Adipose tissue (tissue), 3 donors: Measurements from ENCODE around the gene SLC48A1. TPM values are rescaled to one million over a fixed set of nuclear protein-coding genes. Genes with fewer than 3 reads are reported as not detected.

ENCODE experiments used
- H3K27ac ChIP-seq: one replicate; pipeline ENCODE4 v1.5.1; 2013; ENCODE audit warnings: low read depth, low read length
- WGBS, 3 donors: extraction: QIAGEN DNeasy Blood & Tissue Kit; methylation state at CpG; one replicate each; pipeline ENCODE4 v1.1.7; 2013; 5-methylcytosine and 5-hydroxymethylcytosine counted together
- polyA plus RNA-seq, 3 donors: library from polyadenylated mRNA; stranded (reverse); fragments of 200-250 nt; gene quantifications; one replicate each; pipeline ENCODE4 v1.2.3, GENCODE V29; 2013
- donor health status: healthy with polysubstance abuse.
- donor health status: Bipolar disorder and iron deficiency.
- donor health status: healthy.

The SLC48A1 gene
- polyA plus RNA-seq: 10 to 100 TPM in 2 of 3 donors, 1 to 10 TPM in 1; 9.8 to 21.4 (median 17.0) TPM

- no peak within 1 kb of the TSS for H3K27ac ChIP-seq
- WGBS, 3 donors: 0 to 1% (median 1%) methylated on average over 65 to 106 of the region's 106 CpGs
Observed at GRCh38 chr12:47773062-47773857, at the start of gene SLC48A1. TSS of gene SLC48A1 (plus strand) at chr12:47773238. CDS start at chr12:47773305, 67 bp downstream.

- WGBS, 3 donors: 90 to 95% (median 95%) methylated on average over 8 of the region's 8 CpGs
- H3K27ac ChIP-seq: no peak within 1 kb of the TSS
Observed at GRCh38 chr12:47725091-47725772, 47.8 kb upstream of the SLC48A1 start, which contains the start of gene ENDOU. TSS of gene ENDOU (minus strand) at chr12:47725490. CDS start at chr12:47725413, 77 bp downstream.

GRCh38 chr12:47725893-47726292 lies 47.1 kb upstream of the SLC48A1 start:
- 44 to 64% (median 48%) methylated on average over 5 of the region's 5 CpGs for WGBS, 3 donors
- no peak overlapping the region for H3K27ac ChIP-seq

GRCh38 chr12:47729233-47729632 lies 43.8 kb upstream of the SLC48A1 start:
- H3K27ac ChIP-seq: no peak overlapping the region
- WGBS, 3 donors: 61 to 74% (median 72%) methylated on average over 3 of the region's 3 CpGs

GRCh38 chr12:47730341-47730744 lies 42.7 kb upstream of the SLC48A1 start:
- H3K27ac ChIP-seq: no peak overlapping the region
- 26 to 71% (median 68%) methylated on average over 8 of the region's 8 CpGs for WGBS, 3 donors

GRCh38 chr12:47731723-47732122 lies 41.3 kb upstream of the SLC48A1 start:
- WGBS, 3 donors: 66 to 73% (median 69%) methylated on average over 5 of the region's 5 CpGs
- H3K27ac ChIP-seq: no peak overlapping the region

GRCh38 chr12:47732504-47732903 lies 40.5 kb upstream of the SLC48A1 start:
- H3K27ac ChIP-seq: no peak overlapping the region
- 62 to 92% (median 74%) methylated on average over 2 of the region's 2 CpGs for WGBS, 3 donors

- no peak overlapping the region for H3K27ac ChIP-seq
- WGBS, 3 donors: 86 to 91% (median 88%) methylated on average over 4 of the region's 4 CpGs
Observed at GRCh38 chr12:47733142-47733541, 39.9 kb upstream of the SLC48A1 start.

- no peak overlapping the region for H3K27ac ChIP-seq
- WGBS, 3 donors: 72 to 87% (median 73%) methylated on average over 11 to 12 of the region's 12 CpGs
Observed at GRCh38 chr12:47734725-47735480, 38.1 kb upstream of the SLC48A1 start.

- H3K27ac ChIP-seq: no peak overlapping the region
- 86 to 93% (median 90%) methylated on average over 11 of the region's 11 CpGs for WGBS, 3 donors
Observed at GRCh38 chr12:47735649-47736048, 37.4 kb upstream of the SLC48A1 start.

GRCh38 chr12:47736216-47736615 lies 36.8 kb upstream of the SLC48A1 start:
- H3K27ac ChIP-seq: no peak overlapping the region
- 53 to 80% (median 53%) methylated on average over 4 of the region's 4 CpGs for WGBS, 3 donors

GRCh38 chr12:47736877-47737676 lies 36.0 kb upstream of the SLC48A1 start:
- H3K27ac ChIP-seq: no peak overlapping the region
- WGBS, 3 donors: 14 to 41% (median 31%) methylated on average over 19 of the region's 19 CpGs

- 84 to 89% (median 84%) methylated on average over 17 of the region's 17 CpGs for WGBS, 3 donors
- H3K27ac ChIP-seq: no peak overlapping the region
Observed at GRCh38 chr12:47737936-47738594, 35.0 kb upstream of the SLC48A1 start.

- no peak overlapping the region for H3K27ac ChIP-seq
- 78 to 94% (median 90%) methylated on average over 3 of the region's 3 CpGs for WGBS, 3 donors
Observed at GRCh38 chr12:47739297-47739696, 33.7 kb upstream of the SLC48A1 start.

- WGBS, 3 donors: 66 to 78% (median 71%) methylated on average over 12 of the region's 12 CpGs
- no peak overlapping the region for H3K27ac ChIP-seq
Observed at GRCh38 chr12:47739979-47740378, 33.1 kb upstream of the SLC48A1 start.

- 60 to 78% (median 63%) methylated on average over 21 of the region's 21 CpGs for WGBS, 3 donors
- no peak overlapping the region for H3K27ac ChIP-seq
Observed at GRCh38 chr12:47740606-47741339, 32.3 kb upstream of the SLC48A1 start.

- 17 to 24% (median 17%) methylated on average over 4 of the region's 4 CpGs for WGBS, 3 donors
- H3K27ac ChIP-seq: no peak overlapping the region
Observed at GRCh38 chr12:47741340-47741703, 31.7 kb upstream of the SLC48A1 start.
